HCT116 (cell line): ENCODE results near the gene OR52B2. TPM values are rescaled to one million over a fixed set of nuclear protein-coding genes. Genes with fewer than 3 reads are reported as not detected.

ENCODE experiments used
- ATAC-seq: fragments of 200-7000 bp; cut with Tn5 transposase; 2 replicates; pipeline ENCODE4 v1.9.1; 2020; ENCODE audit warnings: mild to moderate bottlenecking, moderate library complexity
- BruUV-seq: library from RNA; stranded (reverse); fragments of 400-500 nt; replicated peaks from 2 replicates; lab custom pipeline; 2021; lab: Mats Ljungman, UMichigan
- CTCF ChIA-PET: fragments of 300-600 bp; sonication (Branson Sonifier 250); formaldehyde crosslinking; loops from one replicate; lab custom pipeline; 2021; ENCODE audit warnings: antibody characterized with exemption; lab: Charles Lee
- POLR2A ChIA-PET: fragments of 300-600, 350-600 bp; sonication (Branson Sonifier 250); formaldehyde crosslinking; loops from one replicate; lab custom pipeline; 2021; ENCODE audit warnings: antibody characterized with exemption; lab: Charles Lee
- RAD21 ChIA-PET, 2 experiments: fragments of 300-600 bp; sonication (Branson Sonifier 250); formaldehyde crosslinking; loops; one replicate each; lab custom pipeline; 2023; ENCODE audit warnings: low total read pairs in 2 of 2; ENCODE audit not compliant: uncharacterized antibody in 2 of 2, unreplicated experiment in 2 of 2, low non-redundant PET in 1 of 2; lab: Charles Lee
- DNase-seq: peaks from one replicate; pipeline ENCODE4 v3.0.0-alpha.2; 2010; ENCODE audit warnings: low read depth, low spot score
- H2AFZ ChIP-seq: fragments of 200-600 bp; shearing (Covaris generic), sonication (generic); 2 replicates; pipeline ENCODE4 v1.6.1; 2017; ENCODE audit warnings: low read depth, mixed run types, mixed read lengths, antibody characterized with exemption, low read length; ENCODE audit not compliant: poor library complexity, severe bottlenecking
- H3K27ac ChIP-seq: 2 replicates; pipeline ENCODE4 v1.5.1; 2012; ENCODE audit warnings: low read depth, low read length
- H3K27me3 ChIP-seq: fragments of 200-600 bp; sonication (generic); 2 replicates; pipeline ENCODE4 v1.6.1; 2016; ENCODE audit warnings: mixed run types, low read length, mixed read lengths; ENCODE audit not compliant: insufficient read depth
- H3K36me3 ChIP-seq, 2 experiments: fragments of 200-500 bp in 1 of 2; fragments of 200-600 bp in 1 of 2; sonication (Bioruptor generic) in 1 of 2; sonication (generic) in 1 of 2; 2 replicates each; pipeline versions ENCODE4 v1.5.1 to v1.6.1; 2014 to 2016; ENCODE audit warnings: low read length in 2 of 2, inconsistent platforms in 1 of 2, mixed read lengths in 1 of 2, mixed run types in 1 of 2; ENCODE audit not compliant: insufficient read depth in 2 of 2, control insufficient read depth in 1 of 2
- H3K4me1 ChIP-seq, 2 experiments: fragments of 200-600 bp in 1 of 2; sonication (generic) in 1 of 2; 2 replicates each; pipeline versions ENCODE4 v1.5.1 to v1.6.1; 2012 to 2017; ENCODE audit warnings: low read length in 2 of 2, inconsistent platforms in 1 of 2, mild to moderate bottlenecking in 1 of 2, mixed read lengths in 1 of 2, mixed run types in 1 of 2, moderate library complexity in 1 of 2; ENCODE audit not compliant: insufficient read depth in 2 of 2, control insufficient read depth in 1 of 2
- H3K4me2 ChIP-seq: fragments of 200-600 bp; sonication (generic); 2 replicates; pipeline ENCODE4 v1.6.1; 2017; ENCODE audit warnings: mixed run types, low read length, mixed read lengths
- H3K4me3 ChIP-seq, 2 experiments: fragments of 200-600 bp in 1 of 2; sonication (generic) in 1 of 2; replicated peaks in 1 of 2; 2 replicates each; pipeline ENCODE4 v1.5.1; 2011 to 2016; ENCODE audit warnings: low read length in 2 of 2, control low read depth in 1 of 2, low read depth in 1 of 2, mild to moderate bottlenecking in 1 of 2, mixed read lengths in 1 of 2, mixed run types in 1 of 2
- H3K79me2 ChIP-seq: fragments of 200-600 bp; sonication (generic); 2 replicates; pipeline ENCODE4 v1.6.1; 2017; ENCODE audit warnings: mild to moderate bottlenecking, mixed run types, low read length, moderate library complexity, mixed read lengths; ENCODE audit not compliant: insufficient read depth
- H3K9ac ChIP-seq: fragments of 200-600 bp; sonication (generic); 2 replicates; pipeline ENCODE4 v1.6.1; 2016; ENCODE audit warnings: low read length, mixed read lengths
- H3K9me2 ChIP-seq: fragments of 200-600 bp; sonication (generic), shearing (Covaris generic); 2 replicates; pipeline ENCODE4 v1.6.1; 2017; ENCODE audit warnings: mixed run types, mild to moderate bottlenecking, moderate library complexity; ENCODE audit not compliant: insufficient read depth
- H3K9me3 ChIP-seq, 2 experiments: fragments of 200-500 bp in 1 of 2; fragments of 200-600 bp in 1 of 2; sonication (Bioruptor generic) in 1 of 2; sonication (generic) in 1 of 2; 2 replicates each; pipeline ENCODE4 v1.6.1; 2014 to 2017; ENCODE audit warnings: low read length in 2 of 2, mixed read lengths in 2 of 2, inconsistent platforms in 1 of 2, low read depth in 1 of 2, mild to moderate bottlenecking in 1 of 2, mixed run types in 1 of 2, moderate library complexity in 1 of 2; ENCODE audit not compliant: control insufficient read depth in 1 of 2, insufficient read depth in 1 of 2
- H4K20me1 ChIP-seq: fragments of 200-600 bp; sonication (generic), shearing (Covaris generic); 2 replicates; pipeline ENCODE4 v1.6.1; 2017; ENCODE audit warnings: mixed run types, mild to moderate bottlenecking, moderate library complexity; ENCODE audit not compliant: insufficient read depth
- ATF3 ChIP-seq: IDR thresholded peaks from 2 replicates; pipeline ENCODE4 v1.6.1; 2012
- CBX3 ChIP-seq: IDR thresholded peaks from 2 replicates; pipeline ENCODE4 v1.6.1; 2012; ENCODE audit warnings: low read depth
- CEBPB ChIP-seq: IDR thresholded peaks from 2 replicates; pipeline ENCODE4 v1.6.1; 2012; ENCODE audit warnings: low read depth
- CTCF ChIP-seq, 3 experiments: fragments of 200-600 bp in 1 of 3; sonication (generic) in 1 of 3; IDR thresholded peaks in 2 of 3; conservative IDR thresholded peaks in 1 of 3; 2 replicates each; pipeline ENCODE4 v1.5.1; 2012 to 2017; ENCODE audit warnings: low read depth in 2 of 3, low read length in 2 of 3, antibody characterized with exemption in 1 of 3, borderline replicate concordance in 1 of 3, control low read depth in 1 of 3, mild to moderate bottlenecking in 1 of 3, mixed read lengths in 1 of 3, mixed run types in 1 of 3, moderate library complexity in 1 of 3; ENCODE audit not compliant: insufficient read depth in 1 of 3
- EGR1 ChIP-seq: IDR thresholded peaks from 2 replicates; pipeline ENCODE4 v1.6.1; 2012; ENCODE audit warnings: low read depth
- EZH2 ChIP-seq: fragments of 200-600 bp; sonication (generic); IDR thresholded peaks from 2 replicates; pipeline ENCODE4 v1.6.1; 2017; ENCODE audit warnings: antibody characterized with exemption, mixed run types
- EZH2phosphoT487 ChIP-seq: fragments of 200-600 bp; IDR thresholded peaks from 2 replicates; pipeline ENCODE4 v1.6.1; 2018; ENCODE audit warnings: antibody characterized with exemption, borderline replicate concordance
- FOSL1 ChIP-seq: IDR thresholded peaks from 2 replicates; pipeline ENCODE4 v1.6.1; 2012; ENCODE audit warnings: low read depth
- JUND ChIP-seq: IDR thresholded peaks from 2 replicates; pipeline ENCODE4 v1.6.1; 2012
- MAX ChIP-seq: IDR thresholded peaks from 2 replicates; pipeline ENCODE4 v1.6.1; 2012
- POLR2A ChIP-seq: IDR thresholded peaks from 2 replicates; pipeline ENCODE4 v1.7.0; 2011; ENCODE audit warnings: borderline replicate concordance; ENCODE audit not compliant: insufficient read depth, insufficient read length; ENCODE audit errors: extremely low read depth
- POLR2AphosphoS5 ChIP-seq: IDR thresholded peaks from 2 replicates; pipeline ENCODE4 v1.6.1; 2011; ENCODE audit warnings: mild to moderate bottlenecking, low read depth, low read length, moderate library complexity
- RAD21 ChIP-seq: IDR thresholded peaks from 2 replicates; pipeline ENCODE4 v1.6.1; 2012; ENCODE audit warnings: low read depth, mild to moderate bottlenecking
- REST ChIP-seq: IDR thresholded peaks from 2 replicates; pipeline ENCODE4 v1.6.1; 2012; ENCODE audit warnings: low read depth
- SIN3A ChIP-seq: IDR thresholded peaks from 2 replicates; pipeline ENCODE4 v1.6.1; 2012; ENCODE audit warnings: low read depth
- SP1 ChIP-seq: IDR thresholded peaks from 2 replicates; pipeline ENCODE4 v1.6.1; 2012; ENCODE audit warnings: low read depth
- SRF ChIP-seq: IDR thresholded peaks from 2 replicates; pipeline ENCODE4 v1.6.1; 2012; ENCODE audit warnings: low read depth
- TCF7L2 ChIP-seq: IDR thresholded peaks from 2 replicates; pipeline ENCODE4 v1.7.0; 2011; ENCODE audit warnings: borderline replicate concordance, inconsistent platforms; ENCODE audit not compliant: insufficient read depth, insufficient read length; ENCODE audit errors: extremely low read depth
- YY1 ChIP-seq: IDR thresholded peaks from 2 replicates; pipeline ENCODE4 v1.6.1; 2011; ENCODE audit warnings: low read length, low read depth, moderate library complexity, mild to moderate bottlenecking; ENCODE audit not compliant: insufficient replicate concordance; ENCODE audit errors: extremely low read depth
- ZNF274 ChIP-seq: fragments of 200-500 bp; sonication (Bioruptor generic); IDR thresholded peaks from 2 replicates; pipeline ENCODE4 v1.6.1; 2014; ENCODE audit warnings: mild to moderate bottlenecking, low read depth, low read length, inconsistent platforms
- intact Hi-C: fragments of 100-400 bp; cut with micrococcal nuclease; formaldehyde crosslinking; loops from 2 replicates; pipeline ENCODE4 v1.10.0; 2022
- total RNA-seq: library from RNA; stranded (reverse); gene quantifications from one replicate; pipeline ENCODE4 v1.2.1, GENCODE V29; 2021; ENCODE audit not compliant: unreplicated experiment

OR52B2 gene
- total RNA-seq, 1 experiment from 2014 or later = not detected

GRCh38 chr11:6206456-6207180 is 36.5 kb upstream of the OR52B2 start:
- intact Hi-C loops = no loop called here
- CTCF ChIA-PET = no interaction called here
- RAD21 ChIA-PET = no interaction called here
- Histone ChIP-seq H3K4me3 (no peak overlapping the region), H3K9ac (no peak overlapping the region), H3K4me2 (no peak overlapping the region), H3K9me2 (no peaks in the 10 kb centered on the region), H3K36me3 (peaks cover under 1 to 4% of the 10 kb centered on the region in 2 experiments; a peak in 3 of 4 replicates), H3K79me2 (no peaks in the 10 kb centered on the region), H3K27ac (no peak overlapping the region), H3K9me3 (no peaks in the 10 kb centered on the region), H3K4me1 (no peaks in the 10 kb centered on the region), H3K27me3 (no peaks in the 10 kb centered on the region), H4K20me1 (no peaks in the 10 kb centered on the region), H2AFZ (no peak overlapping the region)
- TF ChIP-seq SRF (no peak), EZH2 (no peak), SIN3A (no peak), CEBPB (no peak), EGR1 (no peak), ATF3 (no peak), MAX (no peak), CBX3 (no peak), RAD21 (no peak), EZH2phosphoT487 (no peak), SP1 (no peak), ZNF274 (no peak), TCF7L2 (no peak), YY1 (no peak), POLR2AphosphoS5 (no peak), CTCF (IDR thresholded peaks at IDR 0.05 in 2 of 3, conservative IDR thresholded peaks at IDR 0.05 in 1 of 3; ENCODE audit: borderline replicate concordance in 1 of 3, insufficient read depth in 1 of 3, low read depth in 2 of 3, low read length in 2 of 3) (no peak), REST (no peak), JUND (no peak), POLR2A (no peak), FOSL1 (no peak)
- DNase-seq (no peak), ATAC-seq (no peak)
- BruUV-seq = no TSS peak
- POLR2A ChIA-PET = no interaction called here
